Right lobe of liver (tissue), 4 donors: Measurements from ENCODE around the gene S1PR3.

Experiments used
- CTCF ChIP-seq, 4 donors: fragments of 200-600 bp in 3 of 4; fragments of 450-650 bp in 1 of 4; IDR thresholded peaks; one replicate each; pipeline versions ENCODE4 v1.5.1 to v1.8.0; 2016 to 2022; ENCODE audit warnings: antibody characterized with exemption in 4 of 4, mild to moderate bottlenecking in 2 of 4
- POLR2A ChIP-seq: fragments of 450-650 bp; IDR thresholded peaks from one replicate; pipeline ENCODE4 v1.6.1; 2017; ENCODE audit warnings: antibody characterized with exemption, mild to moderate bottlenecking
- donor health status: DM: no; HTN: no; CAD: no.
- donor health status: DM: no; HTN: no; CAD: no.
- donor health status: DM: no; HTN: yes; CAD: no.

- no peak for TF ChIP-seq CTCF (IDR thresholded peaks at IDR 0.05)
- TF ChIP-seq POLR2A = no peak
Observed at GRCh38 chr9:89044881-89045280, 53.6 kb downstream of the S1PR3 start.
